Measurements from ENCODE around the gene TUBA1B. TPM values are rescaled to one million over a fixed set of nuclear protein-coding genes. Genes with fewer than 3 reads are reported as not detected.

The TUBA1B gene
- total RNA-seq, 2 donors from 2014 or later: 1,474 to 1,587 TPM

- H3K9me3 ChIP-seq (ENCODE audit: control insufficient read depth, low read length): no peaks in the 10 kb centered on the region
- no peak for TF ChIP-seq CTCF (conservative IDR thresholded peaks at IDR 0.05)
- H3K27ac ChIP-seq (ENCODE audit: low read depth, low read length): no peak overlapping the region
- Mint-ChIP-seq H3K4me3 (no peak overlapping the region), H3K27ac (no peak overlapping the region), H3K4me1 (peaks cover 13% of the 10 kb centered on the region), H3K9me3 (no peaks in the 10 kb centered on the region), H3K27me3 (ENCODE audit: insufficient read depth) (no peaks in the 10 kb centered on the region), H3K36me3 (ENCODE audit: low read depth) (peaks cover 52% of the 10 kb centered on the region)
- H3K27me3 ChIP-seq (ENCODE audit: control insufficient read depth, insufficient read depth, low read length, poor library complexity, severe bottlenecking): no peaks in the 10 kb centered on the region
- no peak overlapping the region for H3K9ac ChIP-seq (ENCODE audit: extremely low read depth, low read length, poor library complexity, severe bottlenecking)
- peaks cover 3% of the 10 kb centered on the region for H3K4me1 ChIP-seq (ENCODE audit: control insufficient read depth, insufficient read depth, low read length)
- peaks cover 63% of the 10 kb centered on the region for H3K36me3 ChIP-seq (ENCODE audit: control insufficient read depth, insufficient read depth, low read length)
- H3K4me3 ChIP-seq (ENCODE audit: low read length): no peak overlapping the region
- 86 to 94% methylated on average over 2 to 3 of the region's 3 CpGs for WGBS, 2 experiments (ENCODE audit: insufficient coverage in 1 of 2, insufficient read length in 1 of 2)
- no peak for DNase-seq
Measured at GRCh38 chr12:49104822-49105221, 26.4 kb downstream of the TUBA1B start.

DNA sequence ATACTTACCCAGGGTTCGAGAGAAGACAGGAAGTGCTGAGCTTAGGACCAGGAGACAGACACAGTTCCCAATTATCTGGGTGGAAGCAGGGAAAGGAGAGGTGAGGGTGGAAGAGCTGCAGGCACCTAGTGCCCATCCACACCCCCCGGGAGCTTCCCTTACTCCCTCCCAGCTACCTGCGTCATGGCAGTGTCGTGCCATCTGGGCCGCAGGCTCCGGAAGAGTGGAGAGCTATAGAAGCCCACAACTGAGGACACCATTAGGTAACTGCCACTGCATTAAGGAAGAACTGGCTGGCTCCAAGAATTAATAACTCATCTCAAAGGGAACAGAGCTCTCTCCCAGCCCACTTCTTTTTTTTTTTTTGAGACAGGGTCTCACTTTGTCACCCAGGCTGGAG is 30.8 kb downstream of the TUBA1B start:
- 92 to 100% methylated on average over 1 to 6 of the region's 6 CpGs for WGBS, 2 experiments (ENCODE audit: insufficient coverage in 1 of 2, insufficient read length in 1 of 2)
- no peak for DNase-seq
- Mint-ChIP-seq H3K4me1 (no peaks in the 10 kb centered on the region), H3K36me3 (ENCODE audit: low read depth) (peaks cover 72% of the 10 kb centered on the region), H3K4me3 (no peak overlapping the region), H3K27ac (no peak overlapping the region), H3K9me3 (no peaks in the 10 kb centered on the region), H3K27me3 (ENCODE audit: insufficient read depth) (peaks cover 5% of the 10 kb centered on the region)
- peaks cover 4% of the 10 kb centered on the region for H3K27me3 ChIP-seq (ENCODE audit: control insufficient read depth, insufficient read depth, low read length, poor library complexity, severe bottlenecking)
- no peaks in the 10 kb centered on the region for H3K9me3 ChIP-seq (ENCODE audit: control insufficient read depth, low read length)
- H3K4me3 ChIP-seq (ENCODE audit: low read length): no peak overlapping the region
- peaks cover 82% of the 10 kb centered on the region for H3K36me3 ChIP-seq (ENCODE audit: control insufficient read depth, insufficient read depth, low read length)
- H3K9ac ChIP-seq (ENCODE audit: extremely low read depth, low read length, poor library complexity, severe bottlenecking): no peak overlapping the region
- no peak for TF ChIP-seq CTCF (conservative IDR thresholded peaks at IDR 0.05)
- no peaks in the 10 kb centered on the region for H3K4me1 ChIP-seq (ENCODE audit: control insufficient read depth, insufficient read depth, low read length)
- H3K27ac ChIP-seq (ENCODE audit: low read depth, low read length): no peak overlapping the region

- Mint-ChIP-seq H3K9me3 (no peaks in the 10 kb centered on the region), H3K4me1 (peaks cover 4% of the 10 kb centered on the region), H3K4me3 (no peak overlapping the region), H3K27ac (no peak overlapping the region), H3K36me3 (ENCODE audit: low read depth) (peaks cover 67% of the 10 kb centered on the region), H3K27me3 (ENCODE audit: insufficient read depth) (peaks cover 22% of the 10 kb centered on the region)
- Histone ChIP-seq H3K36me3 (ENCODE audit: control insufficient read depth, insufficient read depth, low read length) (peaks cover 69% of the 10 kb centered on the region), H3K4me1 (ENCODE audit: control insufficient read depth, insufficient read depth, low read length) (peaks cover 3% of the 10 kb centered on the region), H3K9me3 (ENCODE audit: control insufficient read depth, low read length) (no peaks in the 10 kb centered on the region), H3K27me3 (ENCODE audit: control insufficient read depth, insufficient read depth, low read length, poor library complexity, severe bottlenecking) (peaks cover 20% of the 10 kb centered on the region), H3K4me3 (ENCODE audit: low read length) (no peak overlapping the region), H3K27ac (ENCODE audit: low read depth, low read length) (no peak overlapping the region), H3K9ac (ENCODE audit: extremely low read depth, low read length, poor library complexity, severe bottlenecking) (no peak overlapping the region)
- no peak for DNase-seq
- TF ChIP-seq CTCF (conservative IDR thresholded peaks at IDR 0.05): no peak
- 93 to 100% methylated on average over 1 to 2 of the region's 2 CpGs for WGBS, 2 experiments (ENCODE audit: insufficient coverage in 1 of 2, insufficient read length in 1 of 2)
Measured at GRCh38 chr12:49098703-49099102, 32.5 kb downstream of the TUBA1B start.
